OCI-LY1 (cell line): ENCODE results near the gene GNG2.

Experiments
- EZH2 ChIP-seq: fragments of 200-600 bp; sonication (generic), shearing (Covaris generic); IDR thresholded peaks from 2 replicates; pipeline ENCODE4 v1.8.0; 2017; ENCODE audit warnings: borderline replicate concordance, mixed run types, mild to moderate bottlenecking, antibody characterized with exemption, low read length, moderate library complexity, mixed read lengths
- TF ChIP-seq, protein P1 (sequence below): fragments of 200-600 bp; sonication (generic), shearing (Covaris generic); IDR thresholded peaks from 2 replicates; pipeline ENCODE4 v1.5.1; 2017; ENCODE audit warnings: mild to moderate bottlenecking, antibody characterized with exemption, low read length, moderate library complexity, mixed read lengths

DNA sequence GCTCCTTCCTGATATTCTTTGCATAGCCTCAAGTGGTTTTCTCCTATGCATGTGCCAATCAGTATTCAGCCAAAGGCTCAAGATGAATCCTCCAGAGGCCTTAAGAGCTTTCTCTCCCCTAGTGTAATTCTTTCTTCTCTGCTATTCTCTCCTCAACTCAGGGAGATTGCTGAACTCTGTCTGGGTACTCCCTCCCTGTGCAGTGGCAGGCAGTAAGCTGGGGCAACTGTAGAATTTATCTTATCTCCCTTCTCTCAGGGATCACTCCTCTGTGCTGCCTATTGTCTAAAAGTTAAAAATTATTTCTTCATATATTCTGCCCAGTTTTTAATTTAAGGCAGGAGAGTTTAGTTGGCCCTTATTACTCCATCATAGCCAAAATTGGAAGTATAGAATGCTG lies 100.5 kb downstream of the GNG2 start:
- TF ChIP-seq, protein P1, sequence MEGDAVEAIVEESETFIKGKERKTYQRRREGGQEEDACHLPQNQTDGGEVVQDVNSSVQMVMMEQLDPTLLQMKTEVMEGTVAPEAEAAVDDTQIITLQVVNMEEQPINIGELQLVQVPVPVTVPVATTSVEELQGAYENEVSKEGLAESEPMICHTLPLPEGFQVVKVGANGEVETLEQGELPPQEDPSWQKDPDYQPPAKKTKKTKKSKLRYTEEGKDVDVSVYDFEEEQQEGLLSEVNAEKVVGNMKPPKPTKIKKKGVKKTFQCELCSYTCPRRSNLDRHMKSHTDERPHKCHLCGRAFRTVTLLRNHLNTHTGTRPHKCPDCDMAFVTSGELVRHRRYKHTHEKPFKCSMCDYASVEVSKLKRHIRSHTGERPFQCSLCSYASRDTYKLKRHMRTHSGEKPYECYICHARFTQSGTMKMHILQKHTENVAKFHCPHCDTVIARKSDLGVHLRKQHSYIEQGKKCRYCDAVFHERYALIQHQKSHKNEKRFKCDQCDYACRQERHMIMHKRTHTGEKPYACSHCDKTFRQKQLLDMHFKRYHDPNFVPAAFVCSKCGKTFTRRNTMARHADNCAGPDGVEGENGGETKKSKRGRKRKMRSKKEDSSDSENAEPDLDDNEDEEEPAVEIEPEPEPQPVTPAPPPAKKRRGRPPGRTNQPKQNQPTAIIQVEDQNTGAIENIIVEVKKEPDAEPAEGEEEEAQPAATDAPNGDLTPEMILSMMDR = no peak
- TF ChIP-seq EZH2 = no peak
